GM21526 (cell line): Measurements from ENCODE around the gene PREPL.

ENCODE experiments used
- ATAC-seq: cut with Tn5 transposase; IDR thresholded peaks from one replicate; pipeline ENCODE4 v1.9.1; 2021; ENCODE audit warnings: moderate library complexity; ENCODE audit not compliant: unreplicated experiment, low FRiP score

The PREPL gene

GRCh38 chr2:44297431-44297830 lies 63.9 kb downstream of the PREPL start:
- ATAC-seq, result no peak

GRCh38 chr2:44296653-44297052 lies 64.6 kb downstream of the PREPL start:
- no peak for ATAC-seq

- no peak for ATAC-seq
These were observed 65.5 kb downstream of the PREPL start for GRCh38 chr2:44295633-44296359.

GRCh38 chr2:44295113-44295512 lies 66.2 kb downstream of the PREPL start:
- ATAC-seq, result no peak

- no peak for ATAC-seq
These were observed 69.7 kb downstream of the PREPL start for GRCh38 chr2:44291281-44292248.

GRCh38 chr2:44290261-44290660 lies 71.0 kb downstream of the PREPL start:
- no peak for ATAC-seq

- no peak for ATAC-seq
These were observed 74.2 kb downstream of the PREPL start for GRCh38 chr2:44286884-44287638.

- no peak for ATAC-seq
These were observed 75.0 kb downstream of the PREPL start for GRCh38 chr2:44286119-44286883.

GRCh38 chr2:44285174-44285573 lies 76.1 kb downstream of the PREPL start:
- ATAC-seq, result no peak

- ATAC-seq, result no peak
These were observed 78.1 kb downstream of the PREPL start for GRCh38 chr2:44283116-44283666.

- no peak for ATAC-seq
These were observed 80.4 kb downstream of the PREPL start for GRCh38 chr2:44280869-44281268.

- no peak for ATAC-seq
These were observed 83.8 kb downstream of the PREPL start for GRCh38 chr2:44277541-44277940.

GRCh38 chr2:44275927-44276303 lies 85.4 kb downstream of the PREPL start:
- no peak for ATAC-seq

GRCh38 chr2:44273596-44273995 lies 87.7 kb downstream of the PREPL start:
- no peak for ATAC-seq

- no peak for ATAC-seq
These were observed 88.2 kb downstream of the PREPL start for GRCh38 chr2:44273076-44273475.

- no peak for ATAC-seq
These were observed 90.0 kb downstream of the PREPL start for GRCh38 chr2:44271296-44271695.

- ATAC-seq, result no peak
These were observed 91.5 kb downstream of the PREPL start for GRCh38 chr2:44269831-44270230.

- no peak for ATAC-seq
These were observed 93.3 kb downstream of the PREPL start for GRCh38 chr2:44267796-44268648.
